Suprapubic skin (tissue), 4 donors: Measurements from ENCODE around the gene LARP4. TPM values are rescaled to one million over a fixed set of nuclear protein-coding genes. Genes with fewer than 3 reads are reported as not detected.
"Not testable (repeated sequence)": the region's sequence is repeated elsewhere in the genome, so short reads cannot be mapped to it uniquely, and the experiment has no call there.

Experiments
- DNase-seq, 2 donors: peaks; one replicate each; pipeline ENCODE4 v3.0.0-alpha.2; 2019; ENCODE audit warnings: low spot score in 2 of 2
- H3K27ac ChIP-seq: fragments of 200-600 bp; sonication (generic); one replicate; pipeline ENCODE4 v1.5.1; 2019
- H3K27me3 ChIP-seq: fragments of 200-600 bp; sonication (generic); one replicate; pipeline ENCODE4 v1.5.1; 2019
- H3K36me3 ChIP-seq: fragments of 200-600 bp; sonication (generic); one replicate; pipeline ENCODE4 v1.5.1; 2019
- H3K4me1 ChIP-seq: fragments of 200-600 bp; sonication (generic); one replicate; pipeline ENCODE4 v1.5.1; 2019
- H3K4me3 ChIP-seq: fragments of 200-600 bp; sonication (generic); one replicate; pipeline ENCODE4 v1.5.1; 2019; ENCODE audit warnings: mild to moderate bottlenecking
- H3K9me3 ChIP-seq: fragments of 200-600 bp; sonication (generic); one replicate; pipeline ENCODE4 v1.5.1; 2019
- CTCF ChIP-seq, 2 donors: fragments of 200-600 bp in 1 of 2; fragments of 450-650 bp in 1 of 2; sonication (generic) in 1 of 2; IDR thresholded peaks; one replicate each; pipeline ENCODE4 v1.5.1; 2016 to 2019; ENCODE audit warnings: antibody characterized with exemption in 2 of 2, mild to moderate bottlenecking in 1 of 2, moderate library complexity in 1 of 2
- EP300 ChIP-seq: sonication (generic); formaldehyde crosslinking; IDR thresholded peaks from one replicate; pipeline ENCODE4 v1.6.1; 2017; ENCODE audit warnings: antibody characterized with exemption
- POLR2A ChIP-seq, 2 donors: fragments of 450-650 bp; IDR thresholded peaks; one replicate each; pipeline ENCODE4 v1.6.1; 2017; ENCODE audit warnings: antibody characterized with exemption in 2 of 2, mild to moderate bottlenecking in 2 of 2, moderate library complexity in 2 of 2
- POLR2AphosphoS5 ChIP-seq, 3 donors: sonication (generic); formaldehyde crosslinking; IDR thresholded peaks; one replicate each; pipeline ENCODE4 v1.6.1; 2017; ENCODE audit warnings: antibody characterized with exemption in 3 of 3
- WGBS: methylation state at CpG from one replicate; pipeline ENCODE4 v1.1.5; 2018; 5-methylcytosine and 5-hydroxymethylcytosine counted together
- total RNA-seq, 4 donors: library from RNA; depleted of rRNA; stranded (reverse); fragments of >200 nt; gene quantifications; one replicate each; pipeline ENCODE4 v1.1.0, GENCODE V29; 2016

Gene LARP4
- total RNA-seq, 4 donors from 2014 or later: 23.5 to 43.0 (median 26.9) TPM

- no peaks in the 10 kb centered on the region for H3K4me1 ChIP-seq
- H3K27me3 ChIP-seq: no peaks in the 10 kb centered on the region
- no peak for TF ChIP-seq CTCF (IDR thresholded peaks at IDR 0.05)
- no peak for TF ChIP-seq POLR2A (IDR thresholded peaks at IDR 0.05)
- TF ChIP-seq EP300: no peak
- no peak for TF ChIP-seq POLR2AphosphoS5 (IDR thresholded peaks at IDR 0.05)
- H3K4me3 ChIP-seq: no peak overlapping the region
- H3K27ac ChIP-seq: no peak overlapping the region
- WGBS: 94% methylated on average over 7 of the region's 7 CpGs
- H3K9me3 ChIP-seq: no peaks in the 10 kb centered on the region
- peaks cover 79% of the 10 kb centered on the region for H3K36me3 ChIP-seq
- no peak for DNase-seq
Measured at GRCh38 chr12:50441763-50442162, 41.1 kb downstream of the LARP4 start.

- no peak overlapping the region for H3K4me3 ChIP-seq
- H3K4me1 ChIP-seq: no peaks in the 10 kb centered on the region
- WGBS: 74% methylated on average over 3 of the region's 3 CpGs
- no peak for TF ChIP-seq CTCF (IDR thresholded peaks at IDR 0.05)
- no peak for TF ChIP-seq POLR2AphosphoS5 (IDR thresholded peaks at IDR 0.05)
- no peak for TF ChIP-seq EP300
- no peak for TF ChIP-seq POLR2A (IDR thresholded peaks at IDR 0.05)
- no peak overlapping the region for H3K27ac ChIP-seq
- DNase-seq: no peak
- peaks cover 75% of the 10 kb centered on the region for H3K36me3 ChIP-seq
- H3K9me3 ChIP-seq: no peaks in the 10 kb centered on the region
- no peaks in the 10 kb centered on the region for H3K27me3 ChIP-seq
Measured at GRCh38 chr12:50442178-50442908, 41.7 kb downstream of the LARP4 start.

GRCh38 chr12:50449671-50450070 lies 49.0 kb downstream of the LARP4 start:
- H3K4me1 ChIP-seq, DNase-seq, H3K27me3 ChIP-seq, H3K27ac ChIP-seq, H3K9me3 ChIP-seq, H3K4me3 ChIP-seq: not testable (repeated sequence)
- 90% methylated on average over 5 of the region's 5 CpGs for WGBS
- H3K36me3 ChIP-seq: peaks cover 39% of the 10 kb centered on the region

GRCh38 chr12:50452795-50453194 lies 52.1 kb downstream of the LARP4 start:
- Histone ChIP-seq H3K4me1 (no peaks in the 10 kb centered on the region), H3K27me3 (no peaks in the 10 kb centered on the region), H3K9me3 (no peaks in the 10 kb centered on the region), H3K4me3 (no peak overlapping the region), H3K36me3 (peaks cover 36% of the 10 kb centered on the region), H3K27ac (no peak overlapping the region)
- no peak for DNase-seq
- no peak for TF ChIP-seq CTCF (IDR thresholded peaks at IDR 0.05)
- no peak for TF ChIP-seq POLR2AphosphoS5 (IDR thresholded peaks at IDR 0.05)
- no peak for TF ChIP-seq EP300
- TF ChIP-seq POLR2A (IDR thresholded peaks at IDR 0.05): no peak
- WGBS: 94% methylated on average over 5 of the region's 5 CpGs

GRCh38 chr12:50453872-50454271 lies 53.2 kb downstream of the LARP4 start:
- TF ChIP-seq POLR2AphosphoS5 (IDR thresholded peaks at IDR 0.05) (no peak), POLR2A (IDR thresholded peaks at IDR 0.05) (no peak), EP300 (no peak), CTCF (IDR thresholded peaks at IDR 0.05) (no peak)
- peaks cover 28% of the 10 kb centered on the region for H3K36me3 ChIP-seq
- DNase-seq: no peak
- H3K4me3 ChIP-seq: no peak overlapping the region
- no peaks in the 10 kb centered on the region for H3K9me3 ChIP-seq
- no peaks in the 10 kb centered on the region for H3K27me3 ChIP-seq
- 97% methylated on average over 5 of the region's 5 CpGs for WGBS
- H3K4me1 ChIP-seq: no peaks in the 10 kb centered on the region
- no peak overlapping the region for H3K27ac ChIP-seq

GRCh38 chr12:50458606-50459005 lies 57.9 kb downstream of the LARP4 start:
- Histone ChIP-seq H3K4me1 (no peaks in the 10 kb centered on the region), H3K4me3 (no peak overlapping the region), H3K27ac (no peak overlapping the region), H3K36me3 (peaks cover 44% of the 10 kb centered on the region), H3K27me3 (no peaks in the 10 kb centered on the region), H3K9me3 (no peaks in the 10 kb centered on the region)
- TF ChIP-seq POLR2A (IDR thresholded peaks at IDR 0.05): no peak
- TF ChIP-seq EP300: no peak
- TF ChIP-seq POLR2AphosphoS5 (IDR thresholded peaks at IDR 0.05): no peak
- no peak for TF ChIP-seq CTCF (IDR thresholded peaks at IDR 0.05)
- no peak for DNase-seq
